Endodermal cell (in vitro differentiated cells): Measurements from ENCODE around the gene LRRC10B. TPM values are rescaled to one million over a fixed set of nuclear protein-coding genes. Genes with fewer than 3 reads are reported as not detected.

Source experiments
- DNase-seq: peaks from one replicate; pipeline ENCODE4 v3.0.0-alpha.2; 2017
- H3K27ac ChIP-seq: 2 replicates; pipeline ENCODE4 v1.5.1; 2013; ENCODE audit warnings: mild to moderate bottlenecking, low read depth, low read length, moderate library complexity
- H3K27me3 ChIP-seq: 2 replicates; pipeline ENCODE4 v1.6.1; 2013; ENCODE audit warnings: mild to moderate bottlenecking, low read length, moderate library complexity; ENCODE audit not compliant: insufficient read depth, control insufficient read depth, poor library complexity, severe bottlenecking
- H3K36me3 ChIP-seq: 2 replicates; pipeline ENCODE4 v1.7.0; 2013; ENCODE audit warnings: mild to moderate bottlenecking, low read length, moderate library complexity; ENCODE audit not compliant: control insufficient read depth, insufficient read depth
- H3K4me1 ChIP-seq: one replicate; pipeline ENCODE4 v1.7.0; 2013; ENCODE audit warnings: low read length; ENCODE audit not compliant: control insufficient read depth, insufficient read depth
- H3K4me3 ChIP-seq: 2 replicates; pipeline ENCODE4 v1.5.1; 2013; ENCODE audit warnings: mild to moderate bottlenecking, low read length, moderate library complexity
- H3K9ac ChIP-seq: 2 replicates; pipeline ENCODE4 v1.6.1; 2013; ENCODE audit warnings: mild to moderate bottlenecking, low read length, moderate library complexity; ENCODE audit not compliant: poor library complexity, severe bottlenecking; ENCODE audit errors: extremely low read depth
- H3K9me3 ChIP-seq: 2 replicates; pipeline ENCODE4 v1.6.1; 2013; ENCODE audit warnings: mild to moderate bottlenecking, low read length, moderate library complexity; ENCODE audit not compliant: control insufficient read depth
- H3K27ac Mint-ChIP-seq: 2 replicates; pipeline ENCODE4 v1.8.0; 2020; ENCODE audit warnings: mixed read lengths
- H3K27me3 Mint-ChIP-seq: 2 replicates; pipeline ENCODE4 v1.8.0; 2021; ENCODE audit warnings: mild to moderate bottlenecking, mixed read lengths; ENCODE audit not compliant: insufficient read depth
- H3K36me3 Mint-ChIP-seq: 2 replicates; pipeline ENCODE4 v1.8.0; 2020; ENCODE audit warnings: low read depth, mixed read lengths
- H3K4me1 Mint-ChIP-seq: 2 replicates; pipeline ENCODE4 v1.8.0; 2020; ENCODE audit warnings: mixed read lengths
- H3K4me3 Mint-ChIP-seq: 2 replicates; pipeline ENCODE4 v1.8.0; 2020; ENCODE audit warnings: mild to moderate bottlenecking, moderate library complexity, mixed read lengths
- H3K9me3 Mint-ChIP-seq: 2 replicates; pipeline ENCODE4 v1.8.0; 2020; ENCODE audit warnings: mild to moderate bottlenecking, mixed read lengths
- CTCF ChIP-seq: fragments of 200-600 bp; sonication (generic); conservative IDR thresholded peaks from 2 replicates; pipeline ENCODE4 v1.5.0; 2021; ENCODE audit warnings: antibody characterized with exemption, mild to moderate bottlenecking
- WGBS, 2 experiments: methylation state at CpG; one replicate each; pipeline versions ENCODE4 v1.1.5 to v1.1.7; 2013; ENCODE audit warnings: missing lambda C conversion rate in 2 of 2, mixed read lengths in 1 of 2; ENCODE audit not compliant: insufficient coverage in 1 of 2, insufficient read length in 1 of 2; 5-methylcytosine and 5-hydroxymethylcytosine counted together
- total RNA-seq, 2 donors: library from RNA; stranded (reverse); fragmentation: NEBNext Ultra II Directional in 1 of 2; extraction: Animal tissue kit (Norgen Biotek cat#: 25700) in 1 of 2; gene quantifications; 2 replicates in 1 of 2; 3 replicates in 1 of 2; pipeline ENCODE4 v1.2.1, GENCODE V29; 2021

The LRRC10B gene
- total RNA-seq, 2 donors from 2014 or later: 0.11 to 0.69 TPM

GRCh38 chr11:61524446-61524845, 15.9 kb downstream of the LRRC10B start:
- H3K36me3 ChIP-seq: no peaks in the 10 kb centered on the region
- H3K4me1 Mint-ChIP-seq: peaks cover 11% of the 10 kb centered on the region
- no peaks in the 10 kb centered on the region for H3K27me3 ChIP-seq
- WGBS, 2 experiments: 87 to 94% methylated on average over 8 to 12 of the region's 12 CpGs
- no peak overlapping the region for H3K27ac ChIP-seq
- no peak for DNase-seq
- H3K9me3 Mint-ChIP-seq: no peaks in the 10 kb centered on the region
- no peaks in the 10 kb centered on the region for H3K36me3 Mint-ChIP-seq
- H3K4me3 Mint-ChIP-seq: no peak overlapping the region
- TF ChIP-seq CTCF: no peak
- H3K4me1 ChIP-seq: peaks cover 3% of the 10 kb centered on the region
- H3K9me3 ChIP-seq: no peaks in the 10 kb centered on the region
- no peak overlapping the region for H3K4me3 ChIP-seq
- H3K9ac ChIP-seq: no peak overlapping the region
- no peak overlapping the region for H3K27ac Mint-ChIP-seq
- H3K27me3 Mint-ChIP-seq: peaks cover 1% of the 10 kb centered on the region

- 94 to 95% methylated on average over 17 to 19 of the region's 19 CpGs for WGBS, 2 experiments
Measured at GRCh38 chr11:61524963-61525587, 16.5 kb downstream of the LRRC10B start.

GRCh38 chr11:61526229-61526628, 17.7 kb downstream of the LRRC10B start:
- Mint-ChIP-seq H3K4me1 (peaks cover 11% of the 10 kb centered on the region), H3K9me3 (no peaks in the 10 kb centered on the region), H3K27me3 (peaks cover 1% of the 10 kb centered on the region), H3K4me3 (no peak overlapping the region), H3K36me3 (no peaks in the 10 kb centered on the region), H3K27ac (no peak overlapping the region)
- H3K9me3 ChIP-seq: no peaks in the 10 kb centered on the region
- WGBS, 2 experiments: 94 to 100% methylated on average over 1 of the region's 1 CpG
- no peak overlapping the region for H3K4me3 ChIP-seq
- no peak overlapping the region for H3K9ac ChIP-seq
- no peaks in the 10 kb centered on the region for H3K36me3 ChIP-seq
- DNase-seq: no peak
- peaks cover 3% of the 10 kb centered on the region for H3K4me1 ChIP-seq
- TF ChIP-seq CTCF: no peak
- H3K27ac ChIP-seq: no peak overlapping the region
- H3K27me3 ChIP-seq: no peaks in the 10 kb centered on the region

More at GRCh38 chr11:61524963-61525587, 16.5 kb downstream of the LRRC10B start:
- Histone ChIP-seq H3K27ac (no peak overlapping the region), H3K9ac (no peak overlapping the region), H3K36me3 (no peaks in the 10 kb centered on the region), H3K4me1 (peaks cover 3% of the 10 kb centered on the region), H3K9me3 (no peaks in the 10 kb centered on the region), H3K27me3 (no peaks in the 10 kb centered on the region), H3K4me3 (no peak overlapping the region)
- H3K27ac Mint-ChIP-seq: no peak overlapping the region
- no peaks in the 10 kb centered on the region for H3K36me3 Mint-ChIP-seq
- TF ChIP-seq CTCF: no peak
- DNase-seq: no peak
- no peaks in the 10 kb centered on the region for H3K9me3 Mint-ChIP-seq
- H3K4me3 Mint-ChIP-seq: no peak overlapping the region
- peaks cover 11% of the 10 kb centered on the region for H3K4me1 Mint-ChIP-seq
- peaks cover 1% of the 10 kb centered on the region for H3K27me3 Mint-ChIP-seq
